HFF-Myc (cell line): ENCODE data around the gene GRAMD2A.
"Not testable (repeated sequence)": the region's sequence is repeated elsewhere in the genome, so short reads cannot be mapped to it uniquely, and the experiment has no call there.

Source experiments
- DNase-seq: peaks from one replicate; pipeline ENCODE4 v3.0.0-alpha.2; 2011; ENCODE audit warnings: low read depth; ENCODE audit errors: extremely low read depth
- H3K4me3 ChIP-seq: replicated peaks from 2 replicates; pipeline ENCODE4 v1.5.1; 2011; ENCODE audit warnings: low read depth, mild to moderate bottlenecking, control low read depth, low read length
- CTCF ChIP-seq: IDR thresholded peaks from 2 replicates; pipeline ENCODE4 v1.5.1; 2012; ENCODE audit warnings: mild to moderate bottlenecking, low read depth, low read length, control low read depth; ENCODE audit errors: missing control alignments

Gene GRAMD2A

GRCh38 chr15:72173864-72174550 lies 23.6 kb downstream of the GRAMD2A start:
- no peak for TF ChIP-seq CTCF
- DNase-seq: no peak
- no peak overlapping the region for H3K4me3 ChIP-seq

- DNase-seq: no peak
- H3K4me3 ChIP-seq: no peak overlapping the region
- no peak for TF ChIP-seq CTCF
Measured at GRCh38 chr15:72173401-72173800, 24.2 kb downstream of the GRAMD2A start.

GRCh38 chr15:72172796-72173195 lies 24.8 kb downstream of the GRAMD2A start:
- TF ChIP-seq CTCF: no peak
- DNase-seq: no peak
- H3K4me3 ChIP-seq: no peak overlapping the region

- not testable (repeated sequence) for DNase-seq, H3K4me3 ChIP-seq
Measured at GRCh38 chr15:72171978-72172377, 25.6 kb downstream of the GRAMD2A start.

- no peak for TF ChIP-seq CTCF
- H3K4me3 ChIP-seq: no peak overlapping the region
- DNase-seq: no peak
Measured at GRCh38 chr15:72170691-72171090, 26.9 kb downstream of the GRAMD2A start.

GRCh38 chr15:72169921-72170611 lies 27.5 kb downstream of the GRAMD2A start:
- no peak for TF ChIP-seq CTCF
- DNase-seq: no peak
- H3K4me3 ChIP-seq: no peak overlapping the region

- TF ChIP-seq CTCF: no peak
- DNase-seq: no peak
- no peak overlapping the region for H3K4me3 ChIP-seq
Measured at GRCh38 chr15:72169236-72169920, 28.2 kb downstream of the GRAMD2A start.
